ENCODE results near the gene STMP1.

STMP1 gene

DNA sequence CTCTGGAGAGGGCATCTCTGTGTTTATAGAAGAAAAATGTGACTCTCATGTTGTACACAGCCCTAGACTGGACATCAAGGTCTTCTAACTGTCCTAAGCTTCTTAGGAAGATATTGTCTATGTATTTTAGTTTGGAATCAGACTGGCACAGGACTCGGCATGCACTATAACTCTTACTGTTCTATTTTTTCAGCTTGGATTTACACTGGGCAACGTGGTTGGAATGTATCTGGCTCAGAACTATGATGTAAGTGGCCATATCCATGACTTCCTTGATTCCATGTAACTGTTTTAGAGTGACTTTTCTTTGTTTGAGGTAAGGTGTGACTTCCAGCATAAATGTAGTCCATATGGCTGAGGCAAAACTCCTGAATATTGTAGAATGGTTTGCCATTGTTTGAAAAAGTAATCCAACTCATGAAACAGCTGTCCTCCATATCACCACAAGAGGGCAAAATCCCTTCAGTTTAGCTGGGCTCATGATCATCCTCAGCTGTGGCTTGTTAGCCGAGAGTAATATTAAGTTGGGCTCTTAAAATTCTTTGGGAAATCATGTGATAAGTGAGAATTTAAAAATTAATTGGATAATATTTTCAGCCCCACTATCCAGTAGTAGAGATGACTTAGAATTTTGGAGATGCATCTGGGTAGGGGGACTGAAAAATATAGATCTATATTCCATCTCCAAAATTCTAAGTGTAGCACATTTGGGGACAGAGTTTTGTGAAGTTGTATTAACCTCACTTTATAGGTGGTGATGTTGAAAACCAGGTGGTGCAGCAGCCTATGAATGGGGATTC, 10.4 kb downstream of the STMP1 start:
- TF ChIP-seq, protein P1, sequence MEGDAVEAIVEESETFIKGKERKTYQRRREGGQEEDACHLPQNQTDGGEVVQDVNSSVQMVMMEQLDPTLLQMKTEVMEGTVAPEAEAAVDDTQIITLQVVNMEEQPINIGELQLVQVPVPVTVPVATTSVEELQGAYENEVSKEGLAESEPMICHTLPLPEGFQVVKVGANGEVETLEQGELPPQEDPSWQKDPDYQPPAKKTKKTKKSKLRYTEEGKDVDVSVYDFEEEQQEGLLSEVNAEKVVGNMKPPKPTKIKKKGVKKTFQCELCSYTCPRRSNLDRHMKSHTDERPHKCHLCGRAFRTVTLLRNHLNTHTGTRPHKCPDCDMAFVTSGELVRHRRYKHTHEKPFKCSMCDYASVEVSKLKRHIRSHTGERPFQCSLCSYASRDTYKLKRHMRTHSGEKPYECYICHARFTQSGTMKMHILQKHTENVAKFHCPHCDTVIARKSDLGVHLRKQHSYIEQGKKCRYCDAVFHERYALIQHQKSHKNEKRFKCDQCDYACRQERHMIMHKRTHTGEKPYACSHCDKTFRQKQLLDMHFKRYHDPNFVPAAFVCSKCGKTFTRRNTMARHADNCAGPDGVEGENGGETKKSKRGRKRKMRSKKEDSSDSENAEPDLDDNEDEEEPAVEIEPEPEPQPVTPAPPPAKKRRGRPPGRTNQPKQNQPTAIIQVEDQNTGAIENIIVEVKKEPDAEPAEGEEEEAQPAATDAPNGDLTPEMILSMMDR (conservative IDR thresholded peaks at IDR 0.05; ENCODE audit: low read length), result peak; percentile 95
- DNase-seq (ENCODE audit: low read depth), result peak; percentile 74

DNA sequence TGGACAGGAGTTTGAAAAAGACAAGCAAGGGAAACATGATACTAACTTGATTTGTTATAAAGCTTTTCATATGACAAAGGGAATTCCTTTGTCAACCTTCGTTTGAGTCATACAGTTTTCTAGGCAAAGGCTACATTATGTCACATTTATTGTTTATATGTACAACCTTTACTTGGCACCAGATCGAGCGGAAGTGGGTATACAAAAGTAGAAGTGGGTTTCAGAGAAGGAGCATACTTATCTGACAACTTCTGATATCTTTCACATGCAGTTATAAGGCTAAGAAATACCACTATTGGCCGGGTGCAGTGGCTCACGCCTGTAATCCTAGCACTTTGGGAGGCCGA, 11.0 kb downstream of the STMP1 start:
- peak; percentile 43 for DNase-seq (ENCODE audit: low read depth)
- H3K4me3 ChIP-seq (ENCODE audit: low read length), result no peak overlapping the region
- TF ChIP-seq, protein P1 (conservative IDR thresholded peaks at IDR 0.05; ENCODE audit: low read length), result no peak

More for the DNA sequence above, 10.4 kb downstream of the STMP1 start:
- no peak overlapping the region for H3K4me3 ChIP-seq (ENCODE audit: low read length)

DNA sequence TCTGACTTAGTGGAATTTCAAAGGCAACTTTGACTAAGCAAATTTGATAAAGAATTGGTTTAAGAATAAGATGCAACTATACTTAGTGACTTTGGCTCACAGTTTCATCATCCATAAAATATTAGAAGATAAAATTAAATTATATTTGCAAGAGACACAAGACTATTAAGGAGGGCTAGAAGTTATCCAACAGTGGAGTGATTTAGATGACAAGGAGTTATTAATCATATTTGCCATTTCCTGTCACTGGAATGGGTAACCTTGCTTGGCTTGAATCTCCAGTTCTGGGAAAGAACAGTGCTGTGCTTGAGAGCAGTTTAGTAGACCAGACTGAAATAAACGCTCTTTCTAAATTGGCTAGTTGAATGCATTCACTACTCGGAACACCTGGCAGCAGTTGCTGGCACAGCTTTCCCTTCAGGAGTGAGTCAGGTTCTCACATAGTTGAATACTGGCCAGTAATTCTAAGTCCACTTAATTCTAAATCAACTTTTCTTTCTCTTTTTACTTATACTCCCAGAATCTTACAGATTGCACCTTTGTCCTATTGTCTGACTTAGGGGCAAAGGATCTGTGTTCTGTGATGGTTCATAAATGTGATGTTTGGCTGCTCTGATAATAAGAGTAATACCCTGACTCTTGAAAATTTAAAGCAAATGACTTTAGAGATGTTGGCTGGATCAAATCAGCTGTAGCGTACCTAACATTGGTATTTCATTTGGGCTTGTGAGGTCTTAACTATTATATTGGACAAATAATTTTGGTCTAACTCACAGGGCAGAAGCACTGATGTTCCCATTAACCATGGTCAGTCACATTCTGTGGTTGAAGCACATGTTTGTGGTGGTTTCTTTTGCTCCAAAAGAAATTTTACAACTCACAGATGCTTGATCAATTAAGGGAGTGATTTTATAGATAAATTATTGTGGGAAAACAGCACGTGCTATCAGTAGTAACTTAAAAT, 16.6 kb downstream of the STMP1 start:
- peak; percentile 73 for DNase-seq (ENCODE audit: low read depth)
- H3K4me3 ChIP-seq (ENCODE audit: low read length), result no peak overlapping the region
- TF ChIP-seq, protein P1 (conservative IDR thresholded peaks at IDR 0.05; ENCODE audit: low read length), result no peak

DNA sequence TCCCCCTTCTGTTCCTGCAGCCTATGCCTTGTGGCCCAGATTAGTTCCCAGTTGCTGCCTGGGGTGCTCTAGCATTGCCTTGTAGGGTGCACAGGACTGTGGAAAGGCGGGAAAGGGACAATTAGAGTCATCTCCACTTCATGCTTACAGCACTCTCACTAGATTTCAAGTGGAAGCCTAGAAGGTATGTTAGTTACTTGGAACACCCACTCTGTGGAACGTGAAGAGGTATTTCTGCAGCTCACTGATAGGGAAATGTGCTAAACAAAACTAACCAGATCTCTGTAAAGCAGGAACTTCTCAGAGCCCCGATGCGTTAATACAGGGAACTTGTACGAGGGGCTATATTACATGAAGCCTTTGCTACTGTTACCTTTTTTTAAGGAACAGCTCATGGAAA, 19.4 kb downstream of the STMP1 start:
- DNase-seq (ENCODE audit: low read depth), result no peak
- H3K4me3 ChIP-seq (ENCODE audit: low read length), result no peak overlapping the region
- TF ChIP-seq, protein P1 (conservative IDR thresholded peaks at IDR 0.05; ENCODE audit: low read length), result no peak

DNA sequence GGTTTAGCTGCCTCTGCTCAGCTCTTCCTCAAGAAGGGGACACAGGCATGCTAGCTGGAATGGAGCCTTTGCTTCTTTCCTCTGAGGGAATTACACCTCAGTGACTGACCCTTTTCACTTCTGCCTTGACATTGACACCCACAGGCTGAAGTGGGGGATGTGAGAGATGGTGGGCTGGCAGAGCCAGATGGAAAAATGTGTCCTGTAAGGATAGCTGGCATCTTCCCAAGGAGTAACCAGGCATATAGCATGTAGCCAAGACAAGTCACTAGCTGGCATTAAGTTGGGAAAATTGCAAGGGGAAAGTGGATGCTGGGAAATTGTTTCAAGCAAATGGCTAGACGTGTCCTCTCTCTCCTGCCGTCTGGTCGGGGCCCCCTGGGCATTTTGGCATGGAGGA, 19.9 kb downstream of the STMP1 start:
- TF ChIP-seq, protein P1 (conservative IDR thresholded peaks at IDR 0.05; ENCODE audit: low read length), result no peak
- H3K4me3 ChIP-seq (ENCODE audit: low read length), result no peak overlapping the region
- no peak for DNase-seq (ENCODE audit: low read depth)

DNA sequence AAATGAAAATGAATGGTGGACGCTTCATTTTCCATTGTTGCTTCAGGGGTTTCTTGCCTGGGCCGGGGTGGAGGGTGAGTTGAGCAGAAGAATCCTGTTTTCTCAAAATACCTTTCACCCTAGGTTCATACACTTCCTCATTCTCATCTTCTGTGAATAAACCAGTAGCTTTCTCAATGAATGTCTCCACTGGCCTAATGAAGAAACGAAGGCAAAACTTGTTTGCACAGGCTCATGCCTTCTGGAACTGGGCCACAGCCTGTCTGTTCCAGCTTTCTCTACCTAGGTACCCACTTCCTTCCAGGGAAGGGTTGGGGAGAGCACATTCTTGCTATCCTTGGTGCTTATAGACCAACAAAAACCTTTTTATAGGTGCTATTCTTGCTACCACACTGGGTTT, 21.3 kb downstream of the STMP1 start:
- TF ChIP-seq, protein P1 (conservative IDR thresholded peaks at IDR 0.05; ENCODE audit: low read length), result no peak
- H3K4me3 ChIP-seq (ENCODE audit: low read length), result no peak overlapping the region
- no peak for DNase-seq (ENCODE audit: low read depth)

Measured in AG10803 (cell line).